Neural cell (in vitro differentiated cells): Measurements from ENCODE around the gene C14orf132. TPM values are rescaled to one million over a fixed set of nuclear protein-coding genes. Genes with fewer than 3 reads are reported as not detected.

Source experiments
- H2AFZ ChIP-seq: fragments of 200-600, 300-800 bp; sonication (generic), shearing (Covaris generic); 2 replicates; pipeline ENCODE4 v1.6.0; 2014; ENCODE audit warnings: low read depth, mild to moderate bottlenecking, antibody characterized with exemption, low read length, moderate library complexity
- H3F3A ChIP-seq: fragments of 200-600 bp; shearing (Covaris generic); 2 replicates; pipeline ENCODE4 v1.6.1; 2016; ENCODE audit warnings: mild to moderate bottlenecking, moderate library complexity, mixed read lengths, antibody characterized with exemption, low read length; ENCODE audit not compliant: insufficient read depth, poor library complexity, severe bottlenecking
- H3K27ac ChIP-seq: fragments of 200-600, 300-800 bp; sonication (generic), shearing (Covaris generic); 2 replicates; pipeline ENCODE4 v1.5.1; 2014; ENCODE audit warnings: mild to moderate bottlenecking, low read length, moderate library complexity
- H3K27me3 ChIP-seq: fragments of 300-800, 200-600 bp; sonication (generic), shearing (Covaris generic); 2 replicates; pipeline ENCODE4 v1.6.0; 2014; ENCODE audit warnings: mild to moderate bottlenecking, low read depth, low read length, moderate library complexity; ENCODE audit not compliant: insufficient read depth
- H3K36me3 ChIP-seq: fragments of 300-800, 200-600 bp; sonication (generic), shearing (Covaris generic); 2 replicates; pipeline ENCODE4 v1.5.1; 2014; ENCODE audit warnings: mild to moderate bottlenecking, antibody characterized with exemption, low read length, moderate library complexity; ENCODE audit not compliant: insufficient read depth
- H3K4me2 ChIP-seq: fragments of 300-800, 200-600 bp; sonication (generic), shearing (Covaris generic); 2 replicates; pipeline ENCODE4 v1.6.0; 2014; ENCODE audit warnings: mild to moderate bottlenecking, low read length
- H3K4me3 ChIP-seq: fragments of 300-800, 200-600 bp; sonication (generic), shearing (Covaris generic); 2 replicates; pipeline ENCODE4 v1.5.1; 2014; ENCODE audit warnings: mild to moderate bottlenecking, low read length, moderate library complexity
- H3K79me2 ChIP-seq: fragments of 200-600 bp; shearing (Covaris generic); replicated peaks from 2 replicates; pipeline ENCODE4 v1.6.0; 2014; ENCODE audit warnings: mild to moderate bottlenecking, low read length, moderate library complexity; ENCODE audit not compliant: insufficient read depth
- H3K9ac ChIP-seq: fragments of 300-800, 200-600 bp; sonication (generic), shearing (Covaris generic); 2 replicates; pipeline ENCODE4 v1.6.1; 2016; ENCODE audit warnings: mild to moderate bottlenecking, low read length, mixed read lengths
- H3K9me2 ChIP-seq: fragments of 200-600 bp; shearing (Covaris generic); 2 replicates; pipeline ENCODE4 v1.6.1; 2016; ENCODE audit warnings: mild to moderate bottlenecking, low read length, mixed read lengths; ENCODE audit not compliant: insufficient read depth
- H3K9me3 ChIP-seq: fragments of 200-600, 300-800 bp; sonication (generic), shearing (Covaris generic); 2 replicates; pipeline ENCODE4 v1.6.1; 2016; ENCODE audit warnings: mild to moderate bottlenecking, mixed run types, low read length, moderate library complexity, mixed read lengths
- H4K20me1 ChIP-seq: fragments of 200-600 bp; shearing (Covaris generic); 2 replicates; pipeline ENCODE4 v1.6.1; 2016; ENCODE audit warnings: mild to moderate bottlenecking, mixed run types; ENCODE audit not compliant: insufficient read depth
- EP300 ChIP-seq: fragments of 450-650 bp; conservative IDR thresholded peaks from 2 replicates; pipeline ENCODE4 v1.6.1; 2014; ENCODE audit warnings: antibody characterized with exemption, mild to moderate bottlenecking, moderate library complexity; ENCODE audit not compliant: poor library complexity, severe bottlenecking
- EZH2 ChIP-seq: fragments of 200-600, 300-800 bp; shearing (Covaris generic), sonication (generic); IDR thresholded peaks from 2 replicates; pipeline ENCODE4 v1.6.1; 2014; ENCODE audit warnings: antibody characterized with exemption, low read length, borderline replicate concordance, mild to moderate bottlenecking; ENCODE audit not compliant: insufficient read depth, poor library complexity, severe bottlenecking
- MXI1 ChIP-seq: fragments of 450-650 bp; conservative IDR thresholded peaks from 2 replicates; pipeline ENCODE4 v1.6.1; 2014; ENCODE audit warnings: antibody characterized with exemption, mild to moderate bottlenecking; ENCODE audit not compliant: poor library complexity, severe bottlenecking
- POLR2AphosphoS5 ChIP-seq: IDR thresholded peaks from 2 replicates; pipeline ENCODE4 v1.6.1; 2012
- RAD21 ChIP-seq: fragments of 450-650 bp; conservative IDR thresholded peaks from 2 replicates; pipeline ENCODE4 v1.6.1; 2014; ENCODE audit warnings: antibody characterized with exemption, mild to moderate bottlenecking, moderate library complexity
- SMC3 ChIP-seq: fragments of 450-650 bp; conservative IDR thresholded peaks from 2 replicates; pipeline ENCODE4 v1.6.1; 2014; ENCODE audit warnings: antibody characterized with exemption, mild to moderate bottlenecking, moderate library complexity; ENCODE audit not compliant: poor library complexity
- TAF1 ChIP-seq: IDR thresholded peaks from 2 replicates; pipeline ENCODE4 v1.6.1; 2012; ENCODE audit warnings: low read depth
- polyA plus RNA-seq: library from polyadenylated mRNA; depleted of rRNA; stranded (reverse); fragments of >200 nt; gene quantifications from 2 replicates; pipeline ENCODE4 v1.2.3, GENCODE V29; 2014
- TF ChIP-seq, protein P1 (sequence below): IDR thresholded peaks from 2 replicates; pipeline ENCODE4 v1.6.1; 2012; ENCODE audit warnings: borderline replicate concordance
- TF ChIP-seq, protein P2 (sequence below): fragments of 450-650 bp; IDR thresholded peaks from 2 replicates; pipeline ENCODE4 v1.5.1; 2014; ENCODE audit warnings: antibody characterized with exemption, mild to moderate bottlenecking, moderate library complexity; ENCODE audit not compliant: poor library complexity, severe bottlenecking

The C14orf132 gene
- polyA plus RNA-seq, 1 donor from 2014 or later = 50.1 TPM

DNA sequence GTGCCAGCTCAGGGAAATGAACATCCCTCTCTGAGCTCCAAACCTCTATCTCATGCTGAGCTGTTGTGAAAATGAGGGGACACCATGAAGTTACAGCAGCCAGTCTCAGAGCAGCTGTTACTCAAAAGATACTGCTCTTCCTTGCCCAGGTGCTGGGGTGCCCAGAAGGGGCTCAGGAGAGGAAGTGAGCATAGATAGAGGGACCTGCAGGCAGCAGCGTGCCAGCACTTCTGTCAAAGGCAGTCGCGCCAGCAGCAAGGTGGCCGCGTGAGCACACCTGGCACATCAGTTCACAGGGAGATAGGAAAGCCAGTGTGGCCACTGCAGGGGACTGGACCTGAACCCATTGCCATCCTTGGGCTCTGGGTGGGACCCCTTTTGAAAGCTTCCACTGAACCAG is 27.8 kb downstream of the C14orf132 start:
- Histone ChIP-seq H3K27me3 (no peaks in the 10 kb centered on the region), H3K79me2 (peaks cover 4% of the 10 kb centered on the region), H3F3A (no peaks in the 10 kb centered on the region), H3K36me3 (no peaks in the 10 kb centered on the region), H4K20me1 (no peaks in the 10 kb centered on the region), H2AFZ (no peak overlapping the region), H3K9me3 (no peaks in the 10 kb centered on the region), H3K9me2 (no peaks in the 10 kb centered on the region), H3K4me2 (no peak overlapping the region), H3K9ac (no peak overlapping the region), H3K27ac (no peak overlapping the region), H3K4me3 (no peak overlapping the region)
- TF ChIP-seq, protein P1, sequence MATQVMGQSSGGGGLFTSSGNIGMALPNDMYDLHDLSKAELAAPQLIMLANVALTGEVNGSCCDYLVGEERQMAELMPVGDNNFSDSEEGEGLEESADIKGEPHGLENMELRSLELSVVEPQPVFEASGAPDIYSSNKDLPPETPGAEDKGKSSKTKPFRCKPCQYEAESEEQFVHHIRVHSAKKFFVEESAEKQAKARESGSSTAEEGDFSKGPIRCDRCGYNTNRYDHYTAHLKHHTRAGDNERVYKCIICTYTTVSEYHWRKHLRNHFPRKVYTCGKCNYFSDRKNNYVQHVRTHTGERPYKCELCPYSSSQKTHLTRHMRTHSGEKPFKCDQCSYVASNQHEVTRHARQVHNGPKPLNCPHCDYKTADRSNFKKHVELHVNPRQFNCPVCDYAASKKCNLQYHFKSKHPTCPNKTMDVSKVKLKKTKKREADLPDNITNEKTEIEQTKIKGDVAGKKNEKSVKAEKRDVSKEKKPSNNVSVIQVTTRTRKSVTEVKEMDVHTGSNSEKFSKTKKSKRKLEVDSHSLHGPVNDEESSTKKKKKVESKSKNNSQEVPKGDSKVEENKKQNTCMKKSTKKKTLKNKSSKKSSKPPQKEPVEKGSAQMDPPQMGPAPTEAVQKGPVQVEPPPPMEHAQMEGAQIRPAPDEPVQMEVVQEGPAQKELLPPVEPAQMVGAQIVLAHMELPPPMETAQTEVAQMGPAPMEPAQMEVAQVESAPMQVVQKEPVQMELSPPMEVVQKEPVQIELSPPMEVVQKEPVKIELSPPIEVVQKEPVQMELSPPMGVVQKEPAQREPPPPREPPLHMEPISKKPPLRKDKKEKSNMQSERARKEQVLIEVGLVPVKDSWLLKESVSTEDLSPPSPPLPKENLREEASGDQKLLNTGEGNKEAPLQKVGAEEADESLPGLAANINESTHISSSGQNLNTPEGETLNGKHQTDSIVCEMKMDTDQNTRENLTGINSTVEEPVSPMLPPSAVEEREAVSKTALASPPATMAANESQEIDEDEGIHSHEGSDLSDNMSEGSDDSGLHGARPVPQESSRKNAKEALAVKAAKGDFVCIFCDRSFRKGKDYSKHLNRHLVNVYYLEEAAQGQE = no peak
- TF ChIP-seq MXI1 = no peak
- TF ChIP-seq RAD21 = no peak

DNA sequence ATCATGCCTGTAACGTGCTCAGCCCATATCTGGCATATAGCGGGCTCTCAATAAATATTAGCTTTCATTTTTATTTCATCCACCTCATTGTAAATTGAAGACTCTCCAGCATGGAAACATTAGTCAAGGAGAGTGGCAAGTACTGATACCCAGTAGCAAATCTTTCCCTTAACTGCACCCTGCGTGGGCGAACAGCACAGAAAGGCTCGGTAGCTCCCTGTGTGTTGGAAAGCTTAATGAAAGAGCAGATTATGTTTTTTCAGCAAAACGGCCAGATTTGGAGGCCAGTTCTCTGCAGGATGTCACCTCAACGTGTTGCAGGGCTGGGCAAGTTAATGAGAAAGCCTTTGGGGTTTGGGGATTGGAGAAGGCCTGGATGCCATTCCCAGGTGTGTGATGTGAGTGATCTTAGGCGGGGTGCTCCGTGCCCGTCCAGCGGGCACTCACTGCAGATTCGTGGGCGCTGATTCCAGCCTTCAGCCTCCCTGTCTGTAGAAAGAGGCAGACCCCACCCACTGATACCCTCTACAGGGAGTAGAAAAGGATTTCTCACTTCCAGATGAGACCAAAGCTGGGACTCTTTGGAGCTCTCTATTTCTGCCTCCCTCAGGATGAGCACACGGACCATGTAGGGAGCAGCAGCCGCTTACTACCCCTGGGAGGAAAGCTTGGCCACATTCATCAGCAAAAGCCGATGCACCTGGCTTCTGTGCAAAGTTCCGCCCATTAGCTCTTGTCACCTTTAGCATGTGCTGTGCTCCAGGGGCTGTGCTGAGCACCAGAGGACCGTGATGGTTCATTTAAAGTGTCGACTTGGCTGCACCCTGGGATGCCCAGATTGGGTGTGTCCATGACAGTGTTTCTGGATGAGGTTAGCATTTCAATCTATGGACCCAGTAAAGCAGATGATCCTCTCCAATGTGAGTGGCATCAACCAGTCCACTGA is 29.1 kb downstream of the C14orf132 start:
- Histone ChIP-seq H3K79me2 (peaks cover 4% of the 10 kb centered on the region), H3K27me3 (no peaks in the 10 kb centered on the region), H3K9ac (no peak overlapping the region), H3K9me2 (no peaks in the 10 kb centered on the region), H3K27ac (no peak overlapping the region), H3F3A (no peaks in the 10 kb centered on the region), H3K9me3 (no peaks in the 10 kb centered on the region), H3K36me3 (no peaks in the 10 kb centered on the region), H3K4me3 (no peak overlapping the region), H4K20me1 (no peaks in the 10 kb centered on the region), H3K4me2 (no peak overlapping the region), H2AFZ (no peak overlapping the region)
- TF ChIP-seq SMC3 (no peak), MXI1 (no peak), EZH2 (no peak), TAF1 (no peak), POLR2AphosphoS5 (no peak), RAD21 (no peak), EP300 (no peak)
- TF ChIP-seq, protein P2, sequence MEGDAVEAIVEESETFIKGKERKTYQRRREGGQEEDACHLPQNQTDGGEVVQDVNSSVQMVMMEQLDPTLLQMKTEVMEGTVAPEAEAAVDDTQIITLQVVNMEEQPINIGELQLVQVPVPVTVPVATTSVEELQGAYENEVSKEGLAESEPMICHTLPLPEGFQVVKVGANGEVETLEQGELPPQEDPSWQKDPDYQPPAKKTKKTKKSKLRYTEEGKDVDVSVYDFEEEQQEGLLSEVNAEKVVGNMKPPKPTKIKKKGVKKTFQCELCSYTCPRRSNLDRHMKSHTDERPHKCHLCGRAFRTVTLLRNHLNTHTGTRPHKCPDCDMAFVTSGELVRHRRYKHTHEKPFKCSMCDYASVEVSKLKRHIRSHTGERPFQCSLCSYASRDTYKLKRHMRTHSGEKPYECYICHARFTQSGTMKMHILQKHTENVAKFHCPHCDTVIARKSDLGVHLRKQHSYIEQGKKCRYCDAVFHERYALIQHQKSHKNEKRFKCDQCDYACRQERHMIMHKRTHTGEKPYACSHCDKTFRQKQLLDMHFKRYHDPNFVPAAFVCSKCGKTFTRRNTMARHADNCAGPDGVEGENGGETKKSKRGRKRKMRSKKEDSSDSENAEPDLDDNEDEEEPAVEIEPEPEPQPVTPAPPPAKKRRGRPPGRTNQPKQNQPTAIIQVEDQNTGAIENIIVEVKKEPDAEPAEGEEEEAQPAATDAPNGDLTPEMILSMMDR = no peak
- TF ChIP-seq, protein P1 = no peak
